Measurements from ENCODE around the gene SLC34A1.

- TF ChIP-seq CTCF (IDR thresholded peaks at IDR 0.05) (no peak), POLR2A (IDR thresholded peaks at IDR 0.05) (no peak)
Observed at GRCh38 chr5:177359860-177360259, 24.4 kb upstream of the SLC34A1 start.
